ENCODE data around the gene ZBTB9.

The ZBTB9 gene

GRCh38 chr6:33410711-33411631 lies 43.4 kb upstream of the ZBTB9 start, which contains the start of gene PHF1:
PHF1 (plus strand) TSS chr6:33411014; CDS start chr6:33412264, 1,250 bp downstream.
- DNase-seq (ENCODE audit: low read depth), result peak; percentile 88
- TF ChIP-seq CTCF (conservative IDR thresholded peaks at IDR 0.05; ENCODE audit: low read depth, low read length), result no peak
- H3K4me3 ChIP-seq (ENCODE audit: low read depth, low read length), result peak within 1 kb of the TSS; percentile 81

GRCh38 chr6:33411632-33412005 lies 42.8 kb upstream of the ZBTB9 start:
- no peak for DNase-seq (ENCODE audit: low read depth)
- TF ChIP-seq CTCF (conservative IDR thresholded peaks at IDR 0.05; ENCODE audit: low read depth, low read length), result no peak
- H3K4me3 ChIP-seq (ENCODE audit: low read depth, low read length), result peak overlapping the region; percentile 81

- no peak overlapping the region for H3K4me3 ChIP-seq (ENCODE audit: low read depth, low read length)
- TF ChIP-seq CTCF (conservative IDR thresholded peaks at IDR 0.05; ENCODE audit: low read depth, low read length), result no peak
- DNase-seq (ENCODE audit: low read depth), result no peak
Observed at GRCh38 chr6:33412140-33413009, 42.0 kb upstream of the ZBTB9 start.

GRCh38 chr6:33413241-33414120 lies 40.9 kb upstream of the ZBTB9 start:
- DNase-seq (ENCODE audit: low read depth), result no peak
- H3K4me3 ChIP-seq (ENCODE audit: low read depth, low read length), result no peak overlapping the region
- TF ChIP-seq CTCF (conservative IDR thresholded peaks at IDR 0.05; ENCODE audit: low read depth, low read length), result no peak

- TF ChIP-seq CTCF (conservative IDR thresholded peaks at IDR 0.05; ENCODE audit: low read depth, low read length), result peak; percentile 67
- no peak overlapping the region for H3K4me3 ChIP-seq (ENCODE audit: low read depth, low read length)
- DNase-seq (ENCODE audit: low read depth), result no peak
Observed at GRCh38 chr6:33414592-33415271, 39.6 kb upstream of the ZBTB9 start.

- TF ChIP-seq CTCF (conservative IDR thresholded peaks at IDR 0.05; ENCODE audit: low read depth, low read length), result no peak
- H3K4me3 ChIP-seq (ENCODE audit: low read depth, low read length), result peak overlapping the region; percentile 69
- DNase-seq (ENCODE audit: low read depth), result no peak
Observed at GRCh38 chr6:33415831-33416230, 38.5 kb upstream of the ZBTB9 start.

Data from choroid plexus epithelial cell (primary cell).